NOMO-1 treated with DMSO at 0.1 percent for 48 hours (cell line): ENCODE data around the gene USP13.

Experiments used
- DNase-seq: peaks from one replicate; lab custom pipeline; 2025; ENCODE audit not compliant: unreplicated experiment; lab: John Stamatoyannopoulos, UW

Gene USP13

DNA sequence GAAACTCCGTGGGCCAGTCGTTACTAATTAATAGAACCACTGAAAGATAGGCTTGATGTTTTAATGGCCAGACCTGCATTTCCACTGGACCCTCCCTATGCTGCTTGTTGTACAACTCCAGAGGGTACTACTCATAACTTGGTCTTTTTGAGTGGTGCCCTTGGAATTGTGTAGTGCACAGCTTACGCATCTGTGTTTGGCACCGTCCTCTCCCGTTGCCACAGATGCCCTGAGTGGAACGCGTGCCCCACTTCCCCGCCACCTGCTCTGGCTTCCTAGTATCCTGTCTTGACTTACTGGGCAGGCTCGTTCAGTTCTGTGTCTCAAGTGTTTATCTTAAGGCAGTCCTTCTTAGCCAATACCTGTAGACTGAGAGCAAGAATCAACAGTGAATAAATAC lies 78.7 kb downstream of the USP13 start:
- DNase-seq: no peak

DNA sequence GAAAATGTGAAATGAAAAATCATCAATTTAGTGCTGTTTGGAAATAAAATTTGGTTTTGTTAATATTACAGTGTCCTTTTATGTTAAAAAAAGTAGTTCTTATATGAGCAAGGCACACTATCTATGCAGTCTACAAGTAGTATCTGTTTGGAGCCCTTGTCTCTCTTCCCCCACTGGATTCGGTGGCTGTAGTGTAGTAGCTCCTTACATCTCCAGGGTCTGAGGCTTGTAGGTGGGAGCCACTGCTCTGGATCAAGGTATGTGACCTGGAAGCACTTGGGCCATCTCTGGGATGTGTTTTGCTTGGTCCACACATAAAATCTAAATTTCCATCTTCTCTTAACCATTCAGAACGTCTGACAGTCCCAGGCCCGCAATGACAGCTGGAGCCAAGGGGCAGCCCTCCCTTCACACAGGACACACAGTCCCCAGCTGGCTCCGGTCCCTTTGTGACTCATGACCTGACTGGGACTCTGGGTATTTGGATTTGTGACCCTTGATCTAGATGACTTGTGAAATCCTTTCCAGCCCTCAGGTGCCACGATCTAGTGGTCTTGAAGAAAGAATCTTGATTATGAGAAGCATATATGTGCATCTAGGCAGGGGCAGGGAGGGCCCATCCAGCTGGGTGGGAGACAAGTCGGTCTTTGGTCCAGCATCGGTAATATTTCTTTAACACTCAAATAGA lies 80.0 kb downstream of the USP13 start:
- DNase-seq: no peak

DNA sequence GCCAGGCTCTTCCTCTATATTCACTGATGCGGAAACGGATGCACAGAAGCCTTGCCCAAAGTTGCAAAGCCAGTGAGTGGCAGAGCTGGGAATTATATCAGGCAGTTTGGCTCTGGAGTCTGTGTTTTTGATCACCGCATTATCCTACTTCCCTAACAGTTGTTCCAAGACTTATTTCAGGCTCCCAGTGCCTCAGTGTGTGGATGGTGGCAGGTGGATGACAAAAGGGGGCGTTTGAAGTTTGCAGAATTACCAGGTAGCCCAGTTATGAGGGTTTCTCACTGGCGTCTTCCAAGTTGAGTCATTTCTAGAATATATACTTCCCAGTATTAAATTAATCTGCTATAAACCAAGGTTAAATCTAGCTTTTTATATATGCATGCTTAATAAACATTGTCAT lies 81.0 kb downstream of the USP13 start:
- DNase-seq: no peak

DNA sequence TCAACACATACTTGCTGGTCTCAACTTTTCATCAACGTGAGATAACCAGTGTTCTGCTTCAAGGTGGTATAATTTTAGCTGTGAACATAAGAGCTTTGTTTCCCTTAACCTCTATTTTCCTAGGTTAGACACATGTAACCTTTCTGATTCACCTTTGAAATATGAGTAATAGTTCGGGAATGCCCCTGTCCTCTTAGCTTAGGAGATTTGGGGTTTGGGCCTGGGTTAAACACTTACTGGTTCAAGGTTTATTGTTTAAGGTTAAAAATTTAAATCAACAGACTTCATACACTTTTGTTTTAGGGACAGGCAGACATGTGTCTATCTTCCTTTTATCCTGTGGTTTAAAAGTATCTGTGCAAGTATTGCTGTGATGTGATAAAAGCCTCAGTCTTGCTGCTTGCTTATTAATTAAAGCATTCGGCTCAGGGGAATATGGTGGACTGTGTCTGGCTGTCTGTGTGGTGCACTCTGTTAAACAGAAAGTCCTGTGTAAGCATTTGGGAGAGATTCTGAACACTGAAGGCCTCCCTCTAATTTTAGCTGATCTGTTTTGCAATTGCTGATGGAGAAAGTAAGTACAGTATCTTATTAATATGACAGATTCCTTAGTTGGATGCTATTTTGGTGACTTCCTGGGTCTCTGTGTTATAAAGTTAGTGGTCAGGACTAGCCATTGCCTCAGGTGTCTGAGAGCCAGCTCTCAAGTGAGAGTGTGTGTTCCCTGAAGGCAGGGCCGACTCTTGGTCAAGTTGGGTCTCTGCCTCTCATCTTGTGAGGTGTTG lies 81.8 kb downstream of the USP13 start:
- no peak for DNase-seq

DNA sequence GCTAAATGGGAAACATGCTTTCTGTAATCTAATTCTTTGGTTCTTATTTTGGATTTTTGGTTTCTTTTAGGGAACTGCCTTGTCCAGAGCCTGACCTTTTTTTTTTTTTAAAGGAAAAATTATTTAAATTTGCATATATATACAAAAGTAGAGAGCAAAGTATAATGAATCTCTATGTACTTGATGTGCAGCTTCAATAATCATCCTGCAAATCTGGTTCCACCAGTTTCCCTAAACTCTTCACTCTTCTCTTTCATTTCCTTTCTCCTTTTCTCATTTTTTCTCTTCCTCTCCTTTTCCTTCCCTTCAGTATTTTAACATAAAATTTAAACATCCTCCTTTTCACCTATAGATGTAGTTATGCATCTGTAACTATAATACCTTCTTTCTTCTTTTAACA lies 82.5 kb downstream of the USP13 start:
- DNase-seq: no peak

DNA sequence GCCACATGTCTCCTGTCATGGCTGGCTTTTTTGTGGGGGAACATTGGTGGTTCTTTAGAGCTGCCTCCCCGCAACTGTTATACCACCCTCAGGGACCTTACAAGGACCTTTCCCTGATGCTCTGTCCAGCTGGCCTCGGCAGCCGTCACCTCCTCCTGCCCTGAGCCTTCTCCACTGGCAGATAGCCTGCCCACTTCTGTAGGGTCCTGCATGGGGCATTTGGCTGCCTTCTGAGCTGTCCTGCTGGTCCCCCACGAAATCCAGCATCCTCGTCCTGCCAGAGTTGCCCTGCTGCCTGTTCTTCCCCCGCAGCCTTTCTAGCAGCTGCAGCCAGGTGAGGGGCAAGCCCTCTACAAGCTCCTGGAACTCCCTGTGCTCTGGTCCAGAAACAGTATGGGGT lies 86.2 kb downstream of the USP13 start:
- DNase-seq: no peak

DNA sequence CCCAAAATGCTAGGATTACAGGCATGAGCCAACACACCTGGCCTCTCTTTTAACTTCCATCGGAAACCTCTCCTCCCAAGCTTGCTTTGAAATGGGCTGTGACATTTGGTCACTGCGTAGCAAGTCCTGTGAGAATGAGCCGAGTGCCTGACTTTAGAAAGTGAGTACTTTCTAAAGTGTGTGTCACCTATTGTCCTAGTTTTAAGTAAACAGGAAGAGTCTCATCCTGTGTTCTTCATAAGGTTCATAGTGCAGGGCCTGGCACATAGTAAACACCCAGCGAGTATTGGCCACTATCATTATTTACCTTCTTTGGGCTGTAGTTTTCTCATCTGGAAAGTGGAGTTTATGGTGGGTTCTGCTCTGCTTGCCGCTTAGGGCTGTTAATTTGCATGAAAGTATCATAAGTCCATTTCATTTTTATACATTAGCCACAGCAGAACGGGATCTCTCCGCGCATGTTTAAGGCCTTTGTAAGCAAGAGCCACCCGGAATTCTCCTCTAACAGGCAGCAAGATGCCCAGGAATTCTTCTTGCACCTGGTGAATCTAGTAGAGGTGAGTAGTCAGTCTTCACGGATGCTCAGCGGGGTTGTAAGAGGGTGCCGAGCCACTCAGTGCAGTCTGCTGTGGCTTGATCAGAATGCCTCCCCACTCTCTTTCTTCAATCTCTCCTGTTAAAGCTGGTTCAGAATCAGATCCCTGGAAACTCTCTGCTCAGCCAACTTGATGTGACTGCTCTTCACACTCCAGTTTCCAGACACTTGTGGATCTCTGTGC lies 87.2 kb downstream of the USP13 start:
- no peak for DNase-seq

DNA sequence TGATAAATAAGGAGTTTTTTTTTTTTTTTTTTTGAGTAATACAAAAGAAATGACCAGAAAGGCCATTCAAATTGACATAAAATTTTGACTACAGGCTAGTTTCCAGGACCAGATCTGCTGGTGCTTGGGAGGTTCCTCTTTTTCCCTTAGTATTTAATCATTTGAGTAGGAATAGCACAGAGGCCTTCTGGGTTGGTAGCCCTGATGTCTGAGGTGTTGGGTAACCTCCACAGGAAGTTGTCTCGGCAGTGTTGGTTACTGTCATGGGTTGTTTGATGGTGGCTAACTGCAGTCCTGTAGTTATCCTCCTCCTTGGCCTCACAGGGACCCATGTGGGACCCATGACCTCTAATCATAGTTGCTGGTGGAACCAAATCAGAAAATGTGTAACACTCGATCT lies 91.1 kb downstream of the USP13 start:
- peak; percentile 85 for DNase-seq

DNA sequence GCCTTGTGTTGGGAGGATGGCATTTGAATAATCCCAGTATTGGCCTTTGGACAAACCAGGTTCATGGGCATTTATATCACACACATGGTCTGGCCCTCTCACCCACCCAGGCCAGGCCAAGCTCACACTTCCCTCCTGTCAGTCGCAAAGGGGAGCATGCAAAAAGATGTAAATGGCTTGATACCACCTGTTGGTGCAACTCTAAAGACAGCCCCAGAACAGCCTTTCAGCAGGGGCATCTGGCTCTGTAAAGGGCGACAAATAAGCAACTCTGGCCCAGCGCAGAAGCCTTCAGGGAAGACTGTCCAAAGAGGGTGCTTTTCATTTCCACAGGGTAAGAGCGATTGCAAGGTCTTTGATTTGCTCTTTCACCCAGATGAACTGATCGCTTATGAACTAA lies 91.8 kb downstream of the USP13 start:
- DNase-seq: no peak

DNA sequence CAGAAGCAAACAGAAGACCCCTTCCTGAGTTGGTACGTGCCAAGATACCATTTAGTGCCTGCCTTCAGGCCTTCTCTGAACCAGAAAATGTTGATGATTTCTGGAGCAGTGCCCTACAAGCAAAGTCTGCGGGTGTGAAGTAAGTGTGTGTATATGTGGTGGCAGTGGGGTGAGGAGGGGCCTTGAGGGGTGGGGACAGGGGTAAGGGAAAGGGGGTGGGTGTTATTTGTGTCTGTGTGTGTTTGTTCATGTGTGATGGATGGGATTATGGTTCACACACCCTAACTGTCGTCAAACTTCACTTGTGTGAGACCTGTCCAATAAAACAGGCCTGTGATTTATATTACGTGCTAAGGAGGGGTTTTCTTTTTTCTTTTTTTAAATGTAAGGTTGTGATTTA lies 92.2 kb downstream of the USP13 start:
- DNase-seq: no peak

DNA sequence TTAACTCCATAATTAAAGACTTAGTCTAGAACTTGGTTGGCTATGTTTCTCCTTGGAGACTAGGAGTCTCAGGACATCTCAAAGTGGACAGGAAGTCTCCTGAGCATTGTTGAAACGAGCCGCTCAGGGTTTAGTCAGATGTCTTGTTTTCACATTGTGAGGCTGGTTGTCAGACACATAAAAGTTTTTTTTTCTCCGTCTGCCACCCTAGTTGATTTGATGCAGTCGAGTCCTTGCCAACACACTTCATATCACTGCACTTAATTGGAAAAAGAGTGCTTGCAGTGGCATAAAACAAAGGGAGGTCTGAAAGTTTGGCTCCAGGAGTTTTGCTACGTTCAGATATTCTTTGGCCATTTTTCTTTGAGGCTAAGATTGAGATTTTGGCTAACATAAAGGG lies 92.9 kb downstream of the USP13 start:
- DNase-seq: no peak

DNA sequence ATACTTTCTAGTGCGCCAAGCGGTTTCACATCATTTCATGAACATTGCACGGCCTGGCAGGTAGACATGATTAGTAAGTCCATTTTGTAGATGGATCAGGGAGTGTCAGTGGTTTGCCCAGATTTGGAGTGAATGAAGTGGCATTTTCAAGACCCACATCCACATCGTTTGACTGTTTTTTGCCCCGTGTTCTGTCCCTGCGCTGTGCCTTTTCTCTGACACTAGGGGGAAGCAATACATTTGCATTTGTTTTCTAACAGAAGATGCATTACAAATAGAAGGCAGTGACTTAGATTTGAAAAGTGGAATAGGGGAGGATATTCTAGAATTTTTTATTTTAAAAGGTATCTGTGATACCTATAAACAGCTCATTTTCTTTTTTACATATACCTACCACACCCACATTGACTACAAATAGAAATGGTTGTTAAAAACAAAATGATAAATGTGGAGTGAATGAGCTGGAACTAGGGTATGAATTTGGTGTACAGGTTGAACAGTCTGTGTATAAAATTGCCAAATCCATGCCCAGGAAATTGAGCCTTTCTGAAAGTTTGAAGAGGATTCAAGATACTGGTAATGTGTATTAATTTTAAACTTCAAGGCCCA lies 98.0 kb downstream of the USP13 start:
- DNase-seq: peak; percentile 46

DNA sequence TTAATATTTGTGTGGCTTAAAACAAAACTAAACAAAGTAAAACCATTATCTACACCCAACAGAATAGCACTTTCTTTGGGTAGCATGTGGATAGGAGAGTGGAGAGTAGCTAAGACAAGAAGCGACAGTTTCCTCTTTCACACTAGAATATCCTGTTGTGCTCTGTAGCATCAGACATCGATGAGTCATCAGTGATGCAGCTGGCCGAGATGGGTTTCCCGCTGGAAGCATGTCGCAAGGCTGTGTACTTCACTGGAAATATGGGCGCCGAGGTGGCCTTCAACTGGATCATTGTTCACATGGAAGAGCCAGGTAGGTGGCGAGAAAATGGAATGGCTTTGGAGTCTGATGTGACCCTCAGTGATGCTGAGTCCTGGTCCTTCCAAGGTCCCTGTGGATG lies 108.1 kb downstream of the USP13 start:
- DNase-seq: peak; percentile 31

DNA sequence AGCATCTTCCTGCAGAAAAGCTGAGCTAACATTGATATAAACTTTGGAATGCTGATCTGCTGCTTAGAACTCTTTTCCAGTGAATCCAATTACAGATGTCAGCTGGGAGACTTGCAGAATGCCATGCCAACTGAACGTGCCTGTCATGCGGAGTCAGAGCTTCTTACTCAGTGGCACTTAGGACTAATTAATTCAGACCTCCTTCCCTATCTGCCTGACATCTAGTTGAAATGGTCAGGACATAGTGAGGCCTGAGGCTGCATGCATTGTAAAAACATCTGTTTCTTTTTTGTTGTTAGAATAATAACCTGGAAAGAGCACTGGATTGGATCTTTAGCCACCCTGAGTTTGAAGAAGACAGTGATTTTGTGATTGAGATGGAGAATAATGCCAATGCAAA lies 112.6 kb downstream of the USP13 start:
- DNase-seq: no peak

DNA sequence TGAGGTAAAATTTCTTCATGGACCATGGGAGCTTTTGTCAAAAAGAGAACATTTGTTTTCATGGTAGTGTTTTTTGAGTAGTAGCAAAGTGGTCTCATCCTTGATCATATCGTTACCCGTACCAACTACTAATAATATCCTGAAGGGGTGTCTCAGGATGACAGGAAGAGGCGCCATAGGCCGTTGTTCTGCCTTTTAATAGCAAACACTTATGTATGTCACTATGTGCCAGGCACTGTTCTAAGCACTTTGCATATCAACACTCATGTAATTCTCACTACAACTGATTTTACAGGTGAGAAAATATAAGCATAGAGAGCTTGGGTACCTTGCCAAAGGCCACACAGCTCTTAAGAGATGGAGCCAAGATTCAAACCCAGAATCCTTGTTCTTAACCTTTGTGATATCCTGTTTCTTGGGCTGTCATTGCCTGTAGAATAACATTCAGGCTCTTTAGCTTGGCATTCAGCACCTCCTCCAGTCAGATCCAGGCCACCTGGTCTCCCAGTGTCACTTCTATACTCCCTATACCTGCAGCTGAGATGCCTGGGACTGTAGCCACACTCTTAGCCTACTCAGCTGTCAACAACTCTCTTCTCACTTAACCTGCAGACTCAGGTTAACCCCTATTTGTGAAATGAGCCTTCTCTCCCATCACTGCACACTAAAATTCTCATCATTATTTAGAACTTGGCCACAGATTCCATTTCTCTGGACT lies 113.7 kb downstream of the USP13 start:
- no peak for DNase-seq

DNA sequence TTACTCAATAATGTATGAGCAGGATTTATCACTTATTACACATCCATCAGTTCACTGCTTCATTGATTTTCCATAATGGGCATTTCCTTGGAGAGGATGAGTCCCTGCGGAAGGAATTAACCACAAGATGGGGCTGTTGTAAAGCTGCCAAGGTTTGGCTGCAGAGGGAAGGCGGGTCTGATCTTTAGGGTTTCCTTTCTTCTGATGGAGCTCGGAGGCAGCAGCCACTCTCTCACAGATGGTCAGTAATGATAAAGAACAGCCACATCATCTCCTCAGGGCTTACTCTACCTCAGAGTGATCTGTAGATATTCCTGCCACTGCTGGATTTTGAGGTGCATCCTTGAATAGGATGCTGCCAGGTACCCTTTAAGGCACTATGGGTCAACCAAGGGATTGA lies 115.2 kb downstream of the USP13 start:
- peak; percentile 0 for DNase-seq

DNA sequence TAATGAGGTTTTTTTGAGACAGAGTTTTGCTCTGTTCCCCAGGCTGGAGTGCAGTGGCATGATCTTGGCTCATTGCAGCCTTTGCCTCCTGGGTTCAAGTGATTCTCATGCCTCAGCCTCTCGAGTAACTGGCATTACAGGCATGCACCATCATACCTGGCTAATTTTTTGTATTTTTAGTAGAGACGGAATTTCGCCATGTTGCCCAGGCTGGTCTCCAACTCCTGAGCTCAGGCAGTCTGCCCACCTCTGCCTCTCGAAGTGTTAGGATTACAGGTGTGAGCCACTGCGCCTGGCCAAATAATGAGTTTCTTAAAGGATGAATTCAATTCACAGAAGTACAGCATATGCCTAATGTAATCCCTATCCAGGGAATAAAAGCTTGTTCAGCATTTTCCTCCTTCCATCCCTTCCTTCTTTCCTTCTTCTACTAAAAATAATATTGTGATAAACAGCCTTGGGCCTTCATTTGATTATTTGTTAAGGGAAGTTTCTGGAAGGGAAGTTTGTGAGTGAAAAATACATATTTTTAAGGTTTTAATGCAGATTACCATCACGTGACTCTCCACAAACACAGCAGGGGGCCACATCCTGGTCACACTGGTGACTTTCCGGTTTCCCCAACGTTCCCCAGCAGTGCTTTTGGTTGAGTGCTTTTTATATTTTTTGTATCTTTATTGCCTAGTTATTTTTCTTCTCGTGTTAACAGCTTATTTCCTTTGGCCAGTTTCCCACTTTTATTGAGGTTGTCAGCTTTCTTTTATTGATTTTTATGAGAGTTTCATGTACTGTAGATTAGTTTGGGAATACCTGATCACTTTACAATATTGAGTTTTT lies 116.8 kb downstream of the USP13 start:
- no peak for DNase-seq

DNA sequence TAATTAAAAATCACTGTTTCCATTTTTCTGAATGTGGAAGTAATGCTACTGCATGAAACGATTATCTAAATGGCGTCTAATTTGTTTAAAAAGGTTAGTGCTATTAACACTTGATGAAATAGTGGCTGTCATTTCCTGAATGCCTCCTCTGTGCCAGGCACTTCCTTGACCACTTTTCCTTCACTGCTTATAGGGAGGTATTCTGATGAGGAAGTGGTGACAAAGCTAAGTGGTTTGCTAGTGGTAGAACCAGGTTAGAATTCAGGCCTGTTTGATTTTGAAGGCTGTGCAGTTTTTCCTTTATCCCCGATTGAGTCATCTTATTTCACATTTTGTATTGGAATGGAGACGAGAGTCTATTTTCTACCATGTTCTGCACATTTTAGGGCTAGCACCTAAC lies 119.0 kb downstream of the USP13 start:
- DNase-seq: peak; percentile 7

DNA sequence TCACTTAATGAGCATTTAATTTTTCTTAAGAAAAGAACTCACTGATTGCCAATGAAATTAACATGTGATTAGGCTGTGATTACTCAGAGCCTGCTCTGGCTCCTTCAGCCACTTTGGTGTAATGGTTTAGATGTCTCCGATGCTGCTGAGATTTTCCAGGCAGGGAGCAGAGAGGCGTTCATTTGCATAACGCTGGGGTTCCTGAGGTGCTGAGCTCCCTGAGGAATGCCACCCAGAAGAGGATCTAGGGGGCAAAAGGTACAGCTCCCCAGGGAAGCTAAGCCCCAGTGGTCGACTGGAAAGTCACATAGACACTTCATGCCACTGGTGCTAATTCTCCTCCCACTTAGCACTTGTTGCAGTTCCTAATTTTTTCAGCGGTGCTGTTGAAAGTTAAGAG lies 119.5 kb downstream of the USP13 start:
- no peak for DNase-seq
